Measurements from ENCODE around the gene SNHG17. TPM values are rescaled to one million over a fixed set of nuclear protein-coding genes. Genes with fewer than 3 reads are reported as not detected.
"Not testable (repeated sequence)": the region's sequence is repeated elsewhere in the genome, so short reads cannot be mapped to it uniquely, and the experiment has no call there.

Gene SNHG17
- polyA plus RNA-seq (ENCODE audit: insufficient read length in 4 of 4) = 10 to 100 TPM; 28.2 to 75.8 (median 33.0) TPM

DNA sequence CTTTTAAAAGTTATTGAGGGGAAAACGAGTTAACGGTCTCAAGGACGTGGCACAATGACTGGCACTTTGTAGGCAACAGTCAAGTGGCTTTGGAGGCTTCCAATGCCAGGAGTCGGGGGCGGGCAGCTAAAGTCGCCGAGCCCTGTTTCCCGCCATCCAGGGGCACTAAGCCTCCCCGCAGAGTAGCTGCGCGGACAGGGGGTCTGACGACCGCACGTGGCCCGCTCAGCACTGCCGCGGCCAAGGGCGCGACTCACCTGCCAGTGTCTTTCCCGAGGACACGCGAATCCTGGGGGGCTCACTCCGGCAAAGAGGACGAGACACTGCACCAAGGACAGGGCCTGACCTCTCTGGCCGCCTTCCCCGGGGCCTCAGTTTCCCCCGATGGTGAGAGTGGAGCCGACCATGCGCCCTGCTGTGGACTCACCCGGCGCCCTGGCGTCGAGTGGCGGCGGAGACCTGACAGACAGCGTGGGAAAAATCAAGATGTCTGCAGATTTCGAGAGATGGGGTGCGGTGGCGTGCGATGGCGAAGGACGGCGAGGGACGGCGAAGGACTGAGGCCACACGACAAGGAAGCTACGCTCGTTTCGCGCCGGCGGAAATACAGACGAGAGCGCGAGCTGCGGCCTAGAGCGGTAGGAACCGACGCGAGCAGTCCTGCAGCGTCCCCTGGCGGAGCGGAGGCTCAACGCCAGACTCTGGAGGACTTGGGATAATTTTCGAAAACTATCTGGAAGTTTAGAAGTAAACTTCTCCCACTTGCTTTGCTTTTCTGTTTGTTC lies at the start of gene SNHG17:
SNHG17 (minus strand) TSS at position 559 of the 785 bp plus-strand sequence.
- DNase-seq (ENCODE audit: low read depth in 4 of 4, low spot score in 2 of 4) = peak; percentile 60 to 84 (median 80)

GRCh38 chr20:38479596-38479995 lies 44.5 kb upstream of the SNHG17 start:
- no peak for DNase-seq (ENCODE audit: low read depth in 4 of 4, low spot score in 2 of 4)

- no peak for DNase-seq (ENCODE audit: low read depth in 4 of 4, low spot score in 2 of 4)
Measured at GRCh38 chr20:38477747-38478146, 42.6 kb upstream of the SNHG17 start.

GRCh38 chr20:38473367-38473795 lies 38.3 kb upstream of the SNHG17 start:
- DNase-seq (ENCODE audit: low read depth in 4 of 4, low spot score in 2 of 4) = no peak

DNA sequence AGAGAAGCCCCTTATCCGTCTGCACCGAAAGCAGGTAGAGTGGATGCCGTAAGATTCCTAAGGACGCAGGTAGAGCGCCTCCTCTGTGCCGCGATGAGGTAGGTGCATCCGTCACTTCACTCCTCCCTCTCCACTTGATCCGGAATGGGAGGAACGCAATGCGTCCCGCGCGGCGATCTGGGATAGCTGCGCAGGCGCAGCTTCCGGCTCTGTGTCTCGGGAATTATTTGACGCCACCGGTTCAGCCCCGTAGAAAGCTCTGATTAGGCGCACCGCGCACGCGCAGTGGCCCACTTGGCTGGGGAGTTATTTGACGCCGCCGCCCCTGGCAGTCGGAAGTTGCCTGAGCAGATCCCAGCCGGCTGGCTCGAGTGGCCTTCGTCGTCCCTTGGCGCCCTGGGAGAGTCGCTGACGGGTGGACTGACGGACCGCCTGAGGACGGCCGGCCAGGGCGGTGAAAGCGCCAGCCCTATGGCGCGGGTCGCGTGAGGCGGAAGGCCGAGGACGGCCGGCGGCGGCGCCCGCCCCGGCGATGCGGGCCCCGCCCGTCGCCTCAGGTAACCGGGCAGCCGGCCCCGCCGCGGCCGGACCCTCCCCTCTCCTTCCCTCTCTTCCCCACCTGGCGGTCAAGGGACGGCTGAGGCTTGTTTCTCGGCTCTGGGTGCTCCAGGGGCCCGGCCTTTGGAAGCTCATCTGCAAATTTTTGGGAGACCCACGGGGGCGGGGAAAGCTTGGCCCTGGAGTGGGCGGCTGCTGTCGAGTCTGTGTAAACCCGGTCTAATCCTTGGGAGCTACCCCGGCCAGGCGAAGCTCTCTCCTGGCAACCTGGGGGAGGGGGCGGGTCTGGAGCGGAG lies 37.6 kb upstream of the SNHG17 start, which contains the start of gene RALGAPB:
RALGAPB (plus strand) TSS at position 331 of the 854 bp plus-strand sequence. CDS start 15,590 bp downstream, outside the sequence.
- DNase-seq (ENCODE audit: low read depth in 4 of 4, low spot score in 2 of 4) = peak; percentile 96 to 99 (median 99)

GRCh38 chr20:38471987-38472512 lies 36.9 kb upstream of the SNHG17 start:
- no peak for DNase-seq (ENCODE audit: low read depth in 4 of 4, low spot score in 2 of 4)

- DNase-seq (ENCODE audit: low read depth in 4 of 4, low spot score in 2 of 4) = no peak
Measured at GRCh38 chr20:38471245-38471644, 36.1 kb upstream of the SNHG17 start.

- DNase-seq (ENCODE audit: low read depth in 4 of 4, low spot score in 2 of 4) = no peak
Measured at GRCh38 chr20:38466983-38467382, 31.9 kb upstream of the SNHG17 start.

DNA sequence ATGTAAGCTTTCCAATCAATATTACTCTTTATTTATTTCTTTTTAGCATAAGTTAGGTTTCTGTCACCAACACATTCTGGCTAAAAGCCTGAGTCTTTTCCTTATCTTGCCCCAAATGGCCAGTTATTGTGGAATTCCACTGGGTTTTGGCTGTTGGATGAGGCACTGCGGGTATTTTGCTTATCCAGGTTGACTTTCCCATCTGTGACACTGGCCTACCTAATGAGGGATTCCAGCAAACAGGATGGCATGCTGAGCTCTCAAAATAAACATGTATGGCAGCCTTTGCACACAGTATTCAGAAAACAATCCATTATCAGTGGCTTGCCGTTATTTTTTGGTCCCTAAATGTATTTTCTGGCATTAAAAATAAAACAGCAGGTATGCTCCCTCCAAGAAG lies 31.0 kb upstream of the SNHG17 start:
- no peak for DNase-seq (ENCODE audit: low read depth in 4 of 4, low spot score in 2 of 4)

DNA sequence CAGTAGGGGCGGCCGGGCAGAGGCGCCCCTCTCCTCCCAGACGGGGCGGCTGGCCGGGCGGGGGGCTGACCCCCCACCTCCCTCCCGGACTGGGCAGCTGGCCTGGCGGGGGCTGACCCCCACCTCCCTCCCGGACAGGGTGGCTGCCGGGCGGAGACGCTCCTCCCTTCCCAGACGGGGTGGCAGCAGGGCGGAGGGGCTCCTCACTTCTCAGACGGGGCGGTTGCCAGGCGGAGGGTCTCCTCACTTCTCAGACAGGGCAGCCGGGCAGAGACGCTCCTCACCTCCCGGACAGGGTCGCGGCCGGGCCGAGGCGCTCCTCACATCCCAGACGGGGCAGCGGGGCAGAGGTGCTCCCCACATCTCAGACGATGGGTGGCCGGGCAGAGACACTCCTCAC lies 26.4 kb upstream of the SNHG17 start:
- DNase-seq (ENCODE audit: low read depth in 4 of 4, low spot score in 2 of 4) = not testable (repeated sequence)

DNA sequence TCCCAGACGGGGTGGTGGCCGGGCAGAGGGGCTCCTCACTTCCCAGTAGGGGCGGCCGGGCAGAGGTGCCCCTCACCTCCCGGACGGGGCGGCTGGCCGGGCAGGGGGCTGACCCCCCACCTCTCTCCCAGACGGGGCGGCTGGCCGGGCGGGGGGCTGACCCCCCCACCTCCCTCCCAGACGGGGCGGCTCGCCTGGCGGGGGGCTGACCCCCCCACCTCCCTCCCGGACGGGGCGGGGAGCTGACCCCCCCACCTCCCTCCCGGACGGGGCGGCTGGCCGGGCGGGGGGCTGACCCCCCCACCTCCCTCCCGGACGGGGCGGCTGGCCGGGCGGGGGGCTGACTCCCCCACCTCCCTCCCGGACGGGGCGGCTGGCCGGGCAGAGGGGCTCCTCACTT lies 26.0 kb upstream of the SNHG17 start:
- DNase-seq (ENCODE audit: low read depth in 4 of 4, low spot score in 2 of 4) = not testable (repeated sequence)

- not testable (repeated sequence) for DNase-seq (ENCODE audit: low read depth in 4 of 4, low spot score in 2 of 4)
Measured at GRCh38 chr20:38460631-38461030, 25.5 kb upstream of the SNHG17 start.

GRCh38 chr20:38460040-38460623 lies 25.0 kb upstream of the SNHG17 start:
- peak in 1 of 4 donors; percentile 61 for DNase-seq (ENCODE audit: low read depth in 4 of 4, low spot score in 2 of 4)

- DNase-seq (ENCODE audit: low read depth in 4 of 4, low spot score in 2 of 4) = no peak
Measured at GRCh38 chr20:38458314-38458713, 23.2 kb upstream of the SNHG17 start.

- no peak for DNase-seq (ENCODE audit: low read depth in 4 of 4, low spot score in 2 of 4)
Measured at GRCh38 chr20:38454556-38455473, 19.7 kb upstream of the SNHG17 start.

- no peak for DNase-seq (ENCODE audit: low read depth in 4 of 4, low spot score in 2 of 4)
Measured at GRCh38 chr20:38453941-38454340, 18.8 kb upstream of the SNHG17 start.

- DNase-seq (ENCODE audit: low read depth in 4 of 4, low spot score in 2 of 4) = no peak
Measured at GRCh38 chr20:38452880-38453624, 17.9 kb upstream of the SNHG17 start.

DNA sequence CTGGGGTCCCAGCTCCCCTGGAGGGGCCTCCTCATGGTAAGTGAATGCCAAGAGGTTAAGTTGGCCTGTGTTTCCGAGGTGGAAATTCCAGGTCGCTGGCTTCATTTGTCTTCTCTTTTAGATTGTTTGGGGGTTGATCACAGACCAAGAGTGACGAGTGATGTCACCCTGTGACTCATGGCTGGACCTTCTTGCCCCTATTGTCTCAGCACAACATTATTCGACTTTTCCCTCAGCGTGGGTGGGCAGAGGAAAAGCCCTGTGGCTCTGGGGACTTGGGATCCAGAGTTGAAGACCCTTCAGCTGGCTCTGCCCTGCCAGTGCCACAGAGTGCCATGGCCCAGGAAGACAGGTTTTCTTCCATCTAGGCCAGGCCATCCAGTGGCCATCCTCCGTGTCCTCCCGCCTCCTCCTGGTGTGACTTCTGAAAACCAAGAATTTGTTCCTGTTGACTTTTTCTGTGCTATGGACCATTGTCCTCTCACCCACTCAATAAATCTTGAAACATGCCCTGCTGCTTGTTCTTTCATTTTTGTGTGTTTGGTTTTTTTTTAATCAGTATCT lies 15.4 kb upstream of the SNHG17 start:
- DNase-seq (ENCODE audit: low read depth in 4 of 4, low spot score in 2 of 4) = no peak

GRCh38 chr20:38449046-38449445 lies 13.9 kb upstream of the SNHG17 start:
- DNase-seq (ENCODE audit: low read depth in 4 of 4, low spot score in 2 of 4) = no peak

Data from left renal cortex interstitium (tissue), 4 donors.